ENCODE results near the gene SH3TC2.

GRCh38 chr5:149006426-149006825, 56.4 kb downstream of the SH3TC2 start:
- TF ChIP-seq, protein P1, sequence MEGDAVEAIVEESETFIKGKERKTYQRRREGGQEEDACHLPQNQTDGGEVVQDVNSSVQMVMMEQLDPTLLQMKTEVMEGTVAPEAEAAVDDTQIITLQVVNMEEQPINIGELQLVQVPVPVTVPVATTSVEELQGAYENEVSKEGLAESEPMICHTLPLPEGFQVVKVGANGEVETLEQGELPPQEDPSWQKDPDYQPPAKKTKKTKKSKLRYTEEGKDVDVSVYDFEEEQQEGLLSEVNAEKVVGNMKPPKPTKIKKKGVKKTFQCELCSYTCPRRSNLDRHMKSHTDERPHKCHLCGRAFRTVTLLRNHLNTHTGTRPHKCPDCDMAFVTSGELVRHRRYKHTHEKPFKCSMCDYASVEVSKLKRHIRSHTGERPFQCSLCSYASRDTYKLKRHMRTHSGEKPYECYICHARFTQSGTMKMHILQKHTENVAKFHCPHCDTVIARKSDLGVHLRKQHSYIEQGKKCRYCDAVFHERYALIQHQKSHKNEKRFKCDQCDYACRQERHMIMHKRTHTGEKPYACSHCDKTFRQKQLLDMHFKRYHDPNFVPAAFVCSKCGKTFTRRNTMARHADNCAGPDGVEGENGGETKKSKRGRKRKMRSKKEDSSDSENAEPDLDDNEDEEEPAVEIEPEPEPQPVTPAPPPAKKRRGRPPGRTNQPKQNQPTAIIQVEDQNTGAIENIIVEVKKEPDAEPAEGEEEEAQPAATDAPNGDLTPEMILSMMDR (IDR thresholded peaks at IDR 0.05), result no peak
- TF ChIP-seq POLR2A (IDR thresholded peaks at IDR 0.05), result no peak
